Peyer's patch (tissue), 4 donors: Measurements from ENCODE around the gene HLX. TPM values are rescaled to one million over a fixed set of nuclear protein-coding genes. Genes with fewer than 3 reads are reported as not detected.

Experiments
- DNase-seq, 3 donors: peaks; one replicate each; pipeline ENCODE4 v3.0.0-alpha.2; 2017 to 2019
- H3K27ac ChIP-seq, 4 donors: fragments of 200-600 bp; sonication (generic); one replicate each; pipeline ENCODE4 v1.5.1; 2016 to 2019
- H3K27me3 ChIP-seq, 2 donors: fragments of 200-600 bp; sonication (generic); one replicate each; pipeline ENCODE4 v1.5.1; 2019
- H3K36me3 ChIP-seq, 3 donors: fragments of 200-600 bp; sonication (generic); one replicate each; pipeline ENCODE4 v1.5.1; 2016 to 2019
- H3K4me1 ChIP-seq, 4 donors: fragments of 200-600 bp; sonication (generic); one replicate each; pipeline ENCODE4 v1.5.1; 2016 to 2019
- H3K4me3 ChIP-seq, 4 donors: fragments of 200-600 bp; sonication (generic); 1 replicate in 3 of 4; 2 replicates in 1 of 4; pipeline ENCODE4 v1.5.1; 2016 to 2019; ENCODE audit warnings: mild to moderate bottlenecking in 1 of 4
- H3K9me3 ChIP-seq, 4 donors: fragments of 200-600 bp; sonication (generic); one replicate each; pipeline ENCODE4 v1.5.1; 2016 to 2019; ENCODE audit warnings: mild to moderate bottlenecking in 1 of 4
- CTCF ChIP-seq, 6 experiments: fragments of 450-650 bp in 4 of 6; fragments of 200-600 bp in 2 of 6; sonication (generic) in 1 of 6; IDR thresholded peaks; one replicate each; pipeline ENCODE4 v1.5.1; 2017 to 2019; ENCODE audit warnings: antibody characterized with exemption in 6 of 6, mild to moderate bottlenecking in 3 of 6, moderate library complexity in 1 of 6
- POLR2A ChIP-seq, 2 donors: fragments of 450-650 bp; IDR thresholded peaks; one replicate each; pipeline ENCODE4 v1.5.1; 2017; ENCODE audit warnings: antibody characterized with exemption in 2 of 2, mild to moderate bottlenecking in 2 of 2, moderate library complexity in 2 of 2
- total RNA-seq, 4 donors: library from RNA; depleted of rRNA; stranded (reverse); fragments of >200 nt; gene quantifications; one replicate each; pipeline ENCODE4 v1.1.0, GENCODE V29; 2016

HLX gene
- total RNA-seq, 4 donors from 2014 or later, result 4.0 to 18.2 (median 8.4) TPM

GRCh38 chr1:220921498-220921897, 42.3 kb downstream of the HLX start:
- no peak overlapping the region for H3K4me3 ChIP-seq
- no peaks in the 10 kb centered on the region for H3K27me3 ChIP-seq
- no peak overlapping the region for H3K27ac ChIP-seq
- H3K9me3 ChIP-seq, result no peaks in the 10 kb centered on the region
- no peak for DNase-seq
- no peak for TF ChIP-seq CTCF (IDR thresholded peaks at IDR 0.05)
- no peak for TF ChIP-seq POLR2A (IDR thresholded peaks at IDR 0.05)
- H3K4me1 ChIP-seq, result no peaks in the 10 kb centered on the region
- H3K36me3 ChIP-seq, result no peaks in the 10 kb centered on the region

GRCh38 chr1:220921971-220922635, 42.9 kb downstream of the HLX start:
- no peak for DNase-seq
- Histone ChIP-seq H3K27me3 (no peaks in the 10 kb centered on the region), H3K27ac (no peak overlapping the region), H3K9me3 (no peaks in the 10 kb centered on the region), H3K4me1 (no peaks in the 10 kb centered on the region), H3K4me3 (no peak overlapping the region), H3K36me3 (no peaks in the 10 kb centered on the region)
- TF ChIP-seq CTCF (IDR thresholded peaks at IDR 0.05) (no peak), POLR2A (IDR thresholded peaks at IDR 0.05) (no peak)

GRCh38 chr1:220922951-220923350, 43.7 kb downstream of the HLX start:
- Histone ChIP-seq H3K27ac (no peak overlapping the region), H3K9me3 (no peaks in the 10 kb centered on the region)
- TF ChIP-seq POLR2A (IDR thresholded peaks at IDR 0.05) (no peak), CTCF (IDR thresholded peaks at IDR 0.05) (no peak)

GRCh38 chr1:220924331-220924970, 45.2 kb downstream of the HLX start:
- Histone ChIP-seq H3K4me3 (no peak overlapping the region), H3K27ac (no peak overlapping the region), H3K4me1 (no peaks in the 10 kb centered on the region), H3K27me3 (no peaks in the 10 kb centered on the region), H3K9me3 (no peaks in the 10 kb centered on the region), H3K36me3 (no peaks in the 10 kb centered on the region)
- TF ChIP-seq POLR2A (IDR thresholded peaks at IDR 0.05) (no peak), CTCF (IDR thresholded peaks at IDR 0.05) (no peak)
- no peak for DNase-seq

More at GRCh38 chr1:220922951-220923350, 43.7 kb downstream of the HLX start:
- Histone ChIP-seq H3K27me3 (no peaks in the 10 kb centered on the region), H3K36me3 (no peaks in the 10 kb centered on the region), H3K4me1 (no peaks in the 10 kb centered on the region), H3K4me3 (no peak overlapping the region)
- no peak for DNase-seq

GRCh38 chr1:220925707-220926106, 46.5 kb downstream of the HLX start:
- no peak for DNase-seq
- no peak overlapping the region for H3K27ac ChIP-seq
- H3K4me3 ChIP-seq, result no peak overlapping the region
- TF ChIP-seq CTCF (IDR thresholded peaks at IDR 0.05), result no peak
- TF ChIP-seq POLR2A (IDR thresholded peaks at IDR 0.05), result no peak
- H3K4me1 ChIP-seq, result no peaks in the 10 kb centered on the region
- no peaks in the 10 kb centered on the region for H3K27me3 ChIP-seq
- no peaks in the 10 kb centered on the region for H3K9me3 ChIP-seq
- H3K36me3 ChIP-seq, result no peaks in the 10 kb centered on the region
